CD4-positive, alpha-beta memory T cell (primary cell): ENCODE results near the gene CHMP2B. TPM values are rescaled to one million over a fixed set of nuclear protein-coding genes. Genes with fewer than 3 reads are reported as not detected.

Source experiments
- CTCF ChIA-PET: fragments of 350-600 bp; sonication (Branson Sonifier 250); formaldehyde crosslinking; loops from one replicate; lab custom pipeline; 2021; ENCODE audit warnings: inconsistent platforms; ENCODE audit not compliant: partially characterized antibody; lab: Charles Lee
- POLR2A ChIA-PET: fragments of 350-600 bp; sonication (Branson Sonifier 250); formaldehyde crosslinking; loops from one replicate; lab custom pipeline; 2021; ENCODE audit not compliant: partially characterized antibody; lab: Charles Lee
- DNase-seq, 5 donors: peaks; one replicate each; pipeline versions ENCODE4 v3.0.0 to v3.0.0-alpha.2; 2020 to 2022; ENCODE audit warnings: mixed read lengths in 1 of 5
- H3K27ac ChIP-seq: one replicate; pipeline ENCODE4 v1.7.0; 2013; ENCODE audit warnings: low read depth, low read length
- H3K27me3 ChIP-seq: 2 replicates; pipeline ENCODE4 v1.7.0; 2013; ENCODE audit warnings: mild to moderate bottlenecking, low read length, moderate library complexity; ENCODE audit not compliant: insufficient read depth
- H3K36me3 ChIP-seq: 2 replicates; pipeline ENCODE4 v1.7.0; 2013; ENCODE audit warnings: mild to moderate bottlenecking, low read length, moderate library complexity; ENCODE audit not compliant: insufficient read depth
- H3K4me1 ChIP-seq: 2 replicates; pipeline ENCODE4 v1.7.0; 2013; ENCODE audit warnings: mild to moderate bottlenecking, low read length, moderate library complexity; ENCODE audit not compliant: insufficient read depth
- H3K4me3 ChIP-seq, 2 donors: one replicate each; pipeline ENCODE4 v1.7.0; 2013; ENCODE audit warnings: low read length in 2 of 2, mild to moderate bottlenecking in 1 of 2
- H3K9me3 ChIP-seq, 2 donors: one replicate each; pipeline ENCODE4 v1.7.0; 2013; ENCODE audit warnings: low read length in 2 of 2, control low read depth in 1 of 2; ENCODE audit not compliant: control insufficient read depth in 1 of 2
- H3K27ac Mint-ChIP-seq, 7 donors: one replicate each; pipeline ENCODE4 v1.8.0; 2020 to 2021; ENCODE audit warnings: mixed read lengths in 7 of 7, mild to moderate bottlenecking in 6 of 7, inconsistent platforms in 3 of 7, moderate library complexity in 3 of 7
- H3K27me3 Mint-ChIP-seq, 2 donors: one replicate each; pipeline ENCODE4 v1.8.0; 2020 to 2021; ENCODE audit warnings: mixed read lengths in 2 of 2
- H3K36me3 Mint-ChIP-seq, 2 donors: one replicate each; pipeline ENCODE4 v1.8.0; 2020 to 2021; ENCODE audit warnings: mixed read lengths in 2 of 2, inconsistent platforms in 1 of 2, mild to moderate bottlenecking in 1 of 2
- H3K4me1 Mint-ChIP-seq, 4 donors: one replicate each; pipeline ENCODE4 v1.8.0; 2020 to 2021; ENCODE audit warnings: mixed read lengths in 4 of 4, mild to moderate bottlenecking in 1 of 4
- H3K4me3 Mint-ChIP-seq, 8 donors: one replicate each; pipeline ENCODE4 v1.8.0; 2020 to 2021; ENCODE audit warnings: mixed read lengths in 8 of 8, mild to moderate bottlenecking in 7 of 8, moderate library complexity in 6 of 8, inconsistent platforms in 3 of 8
- H3K9me3 Mint-ChIP-seq, 8 donors: one replicate each; pipeline ENCODE4 v1.8.0; 2020 to 2021; ENCODE audit warnings: mixed read lengths in 8 of 8, mild to moderate bottlenecking in 5 of 8, inconsistent platforms in 3 of 8, moderate library complexity in 1 of 8
- intact Hi-C: fragments of 100-400 bp; cut with micrococcal nuclease; formaldehyde crosslinking; loops from one replicate; pipeline ENCODE4 v1.15.1; 2023
- polyA plus RNA-seq, 2 donors: library from polyadenylated mRNA; unstranded; fragments of 300-500 nt; fragmentation: Illumina TruSeq; gene quantifications; one replicate each; pipeline ENCODE4 v1.2.3, GENCODE V29; 2021
- total RNA-seq, 2 experiments: library from RNA; stranded (reverse); gene quantifications; one replicate each; pipeline ENCODE4 v1.2.3, GENCODE V29; 2021

CHMP2B gene
- total and polyA plus RNA-seq, 4 experiments from 2014 or later = 25.9 to 51.1 (median 39.0) TPM

GRCh38 chr3:87196879-87197278, 30.2 kb upstream of the CHMP2B start:
- CTCF ChIA-PET = interaction anchor here (1.4 kb wide), 1 partner anchor 9 kb away, joined by 3 read pairs; no protein-coding TSS in a partner anchor
- Mint-ChIP-seq H3K27me3 (peaks cover 3 to 7% of the 10 kb centered on the region in 2 donors), H3K4me3 (no peak overlapping the region), H3K27ac (no peak overlapping the region), H3K4me1 (no peaks in the 10 kb centered on the region), H3K36me3 (no peaks in the 10 kb centered on the region), H3K9me3 (peaks cover 0 to 14% (median 2%) of the 10 kb centered on the region in 8 donors)
- Histone ChIP-seq H3K36me3 (no peaks in the 10 kb centered on the region), H3K9me3 (no peaks in the 10 kb centered on the region), H3K4me1 (no peaks in the 10 kb centered on the region), H3K4me3 (no peak overlapping the region), H3K27me3 (no peaks in the 10 kb centered on the region), H3K27ac (no peak overlapping the region)
- no peak for DNase-seq
- POLR2A ChIA-PET = no interaction called here
- intact Hi-C loops = no loop called here

GRCh38 chr3:87197531-87197930, 29.6 kb upstream of the CHMP2B start:
- no peak overlapping the region for H3K27ac ChIP-seq
- H3K36me3 ChIP-seq = no peaks in the 10 kb centered on the region
- POLR2A ChIA-PET = no interaction called here
- no peaks in the 10 kb centered on the region for H3K27me3 ChIP-seq
- CTCF ChIA-PET = interaction anchor here (1.4 kb wide), 1 partner anchor 10 kb away, joined by 3 read pairs; no protein-coding TSS in a partner anchor
- H3K9me3 ChIP-seq = no peaks in the 10 kb centered on the region
- H3K27ac Mint-ChIP-seq = no peak overlapping the region
- H3K36me3 Mint-ChIP-seq = no peaks in the 10 kb centered on the region
- H3K4me1 ChIP-seq = no peaks in the 10 kb centered on the region
- peaks cover 0 to 14% (median 2%) of the 10 kb centered on the region in 8 donors for H3K9me3 Mint-ChIP-seq
- H3K4me3 Mint-ChIP-seq = no peak overlapping the region
- intact Hi-C loops = no loop called here
- no peak for DNase-seq
- no peaks in the 10 kb centered on the region for H3K4me1 Mint-ChIP-seq
- H3K4me3 ChIP-seq = no peak overlapping the region
- H3K27me3 Mint-ChIP-seq = peaks cover 3 to 9% of the 10 kb centered on the region in 2 donors

- Mint-ChIP-seq H3K27ac (no peak overlapping the region), H3K4me3 (no peak overlapping the region), H3K36me3 (no peaks in the 10 kb centered on the region), H3K27me3 (peaks cover 2 to 9% of the 10 kb centered on the region in 2 donors), H3K4me1 (no peaks in the 10 kb centered on the region), H3K9me3 (peaks cover 0 to 14% (median 2%) of the 10 kb centered on the region in 8 donors)
- Histone ChIP-seq H3K27ac (no peak overlapping the region), H3K36me3 (no peaks in the 10 kb centered on the region), H3K9me3 (no peaks in the 10 kb centered on the region), H3K4me1 (no peaks in the 10 kb centered on the region), H3K27me3 (no peaks in the 10 kb centered on the region), H3K4me3 (no peak overlapping the region)
- no peak for DNase-seq
- CTCF ChIA-PET = no interaction called here
- intact Hi-C loops = no loop called here
- POLR2A ChIA-PET = no interaction called here
These were observed 28.3 kb upstream of the CHMP2B start for GRCh38 chr3:87198774-87199173.

GRCh38 chr3:87199628-87200027, 27.5 kb upstream of the CHMP2B start:
- Histone ChIP-seq H3K27ac (no peak overlapping the region), H3K36me3 (no peaks in the 10 kb centered on the region), H3K4me1 (no peaks in the 10 kb centered on the region), H3K4me3 (no peak overlapping the region), H3K27me3 (no peaks in the 10 kb centered on the region), H3K9me3 (no peaks in the 10 kb centered on the region)
- DNase-seq = no peak
- intact Hi-C loops = no loop called here
- H3K27me3 Mint-ChIP-seq = peaks cover 2 to 9% of the 10 kb centered on the region in 2 donors
- H3K27ac Mint-ChIP-seq = no peak overlapping the region
- no peak overlapping the region for H3K4me3 Mint-ChIP-seq
- H3K9me3 Mint-ChIP-seq = peaks cover 0 to 14% (median 2%) of the 10 kb centered on the region in 8 donors
- H3K36me3 Mint-ChIP-seq = no peaks in the 10 kb centered on the region
- POLR2A ChIA-PET = no interaction called here
- no peaks in the 10 kb centered on the region for H3K4me1 Mint-ChIP-seq
- CTCF ChIA-PET = no interaction called here

GRCh38 chr3:87200060-87200647, 27.0 kb upstream of the CHMP2B start:
- no peak overlapping the region for H3K27ac Mint-ChIP-seq
- peaks cover 0 to 12% (median 2%) of the 10 kb centered on the region in 8 donors for H3K9me3 Mint-ChIP-seq
- no peak overlapping the region for H3K4me3 Mint-ChIP-seq
- peaks cover 4 to 11% of the 10 kb centered on the region in 2 donors for H3K27me3 Mint-ChIP-seq
- no peak for DNase-seq
- ChIA-PET POLR2A (no interaction called here), CTCF (no interaction called here)
- Histone ChIP-seq H3K9me3 (no peaks in the 10 kb centered on the region), H3K27me3 (no peaks in the 10 kb centered on the region), H3K27ac (no peak overlapping the region), H3K36me3 (no peaks in the 10 kb centered on the region), H3K4me1 (no peaks in the 10 kb centered on the region), H3K4me3 (no peak overlapping the region)
- no peaks in the 10 kb centered on the region for H3K36me3 Mint-ChIP-seq
- intact Hi-C loops = no loop called here
- H3K4me1 Mint-ChIP-seq = no peaks in the 10 kb centered on the region

GRCh38 chr3:87201727-87202126, 25.4 kb upstream of the CHMP2B start:
- DNase-seq = no peak
- Histone ChIP-seq H3K4me3 (no peak overlapping the region), H3K9me3 (no peaks in the 10 kb centered on the region), H3K4me1 (no peaks in the 10 kb centered on the region), H3K27ac (no peak overlapping the region), H3K27me3 (no peaks in the 10 kb centered on the region), H3K36me3 (no peaks in the 10 kb centered on the region)
- CTCF ChIA-PET = no interaction called here
- Mint-ChIP-seq H3K36me3 (no peaks in the 10 kb centered on the region), H3K27me3 (peaks cover 4 to 13% of the 10 kb centered on the region in 2 donors), H3K27ac (no peak overlapping the region), H3K9me3 (peaks cover 0 to 5% (median 0%) of the 10 kb centered on the region in 8 donors), H3K4me1 (no peaks in the 10 kb centered on the region), H3K4me3 (no peak overlapping the region)
- POLR2A ChIA-PET = no interaction called here
- intact Hi-C loops = no loop called here

GRCh38 chr3:87203809-87204208, 23.3 kb upstream of the CHMP2B start:
- Histone ChIP-seq H3K36me3 (no peaks in the 10 kb centered on the region), H3K4me1 (no peaks in the 10 kb centered on the region), H3K4me3 (no peak overlapping the region), H3K27me3 (no peaks in the 10 kb centered on the region), H3K27ac (no peak overlapping the region), H3K9me3 (no peaks in the 10 kb centered on the region)
- no peak overlapping the region for H3K27ac Mint-ChIP-seq
- H3K4me1 Mint-ChIP-seq = no peaks in the 10 kb centered on the region
- H3K4me3 Mint-ChIP-seq = no peak overlapping the region
- peaks cover 4 to 14% of the 10 kb centered on the region in 2 donors for H3K27me3 Mint-ChIP-seq
- no peaks in the 10 kb centered on the region for H3K36me3 Mint-ChIP-seq
- intact Hi-C loops = no loop called here
- DNase-seq = no peak
- POLR2A ChIA-PET = no interaction called here
- CTCF ChIA-PET = no interaction called here
- H3K9me3 Mint-ChIP-seq = no peaks in the 10 kb centered on the region
